Lower lobe of right lung (tissue), 2 donors: ENCODE measurements around the gene GUCY2D. TPM values are rescaled to one million over a fixed set of nuclear protein-coding genes. Genes with fewer than 3 reads are reported as not detected.

ENCODE experiments used
- ATAC-seq, 2 donors: fragments of 200-7000 bp; cut with Tn5 transposase; one replicate each; pipeline ENCODE4 v1.9.1; 2020 to 2022; ENCODE audit warnings: mild to moderate bottlenecking in 2 of 2, moderate library complexity in 2 of 2
- DNase-seq: peaks from one replicate; pipeline ENCODE4 v3.0.0-alpha.2; 2020
- H3K27ac ChIP-seq: fragments of 200-600 bp; one replicate; pipeline ENCODE4 v1.8.0; 2022
- H3K27me3 ChIP-seq: fragments of 200-600 bp; one replicate; pipeline ENCODE4 v1.8.0; 2022; ENCODE audit warnings: low read depth
- H3K36me3 ChIP-seq: fragments of 200-600 bp; one replicate; pipeline ENCODE4 v1.8.0; 2022; ENCODE audit warnings: mild to moderate bottlenecking
- H3K4me1 ChIP-seq: fragments of 200-600 bp; one replicate; pipeline ENCODE4 v1.8.0; 2022
- H3K4me3 ChIP-seq: fragments of 200-600 bp; one replicate; pipeline ENCODE4 v1.8.0; 2022; ENCODE audit warnings: mild to moderate bottlenecking
- H3K9me3 ChIP-seq: fragments of 200-600 bp; one replicate; pipeline ENCODE4 v1.8.0; 2022
- CTCF ChIP-seq: fragments of 200-600 bp; IDR thresholded peaks from one replicate; pipeline ENCODE4 v1.8.0; 2022; ENCODE audit warnings: antibody characterized with exemption, mild to moderate bottlenecking
- intact Hi-C: fragments of 100-400 bp; cut with DNase I; formaldehyde crosslinking; loops from one replicate; pipeline ENCODE4 v1.11.0; 2022
- total RNA-seq: library from RNA; stranded (reverse); fragmentation: NEBNext Ultra II Directional; extraction: Animal tissue kit (Norgen Biotek cat#: 25700); gene quantifications from one replicate; pipeline ENCODE4 v1.2.1, GENCODE V29; 2021
- donor health status: DM: no; HTN: yes; CAD: no; lungs with severe emphysema.

GUCY2D gene
- total RNA-seq, 1 donor from 2014 or later = 3.1 TPM

DNA sequence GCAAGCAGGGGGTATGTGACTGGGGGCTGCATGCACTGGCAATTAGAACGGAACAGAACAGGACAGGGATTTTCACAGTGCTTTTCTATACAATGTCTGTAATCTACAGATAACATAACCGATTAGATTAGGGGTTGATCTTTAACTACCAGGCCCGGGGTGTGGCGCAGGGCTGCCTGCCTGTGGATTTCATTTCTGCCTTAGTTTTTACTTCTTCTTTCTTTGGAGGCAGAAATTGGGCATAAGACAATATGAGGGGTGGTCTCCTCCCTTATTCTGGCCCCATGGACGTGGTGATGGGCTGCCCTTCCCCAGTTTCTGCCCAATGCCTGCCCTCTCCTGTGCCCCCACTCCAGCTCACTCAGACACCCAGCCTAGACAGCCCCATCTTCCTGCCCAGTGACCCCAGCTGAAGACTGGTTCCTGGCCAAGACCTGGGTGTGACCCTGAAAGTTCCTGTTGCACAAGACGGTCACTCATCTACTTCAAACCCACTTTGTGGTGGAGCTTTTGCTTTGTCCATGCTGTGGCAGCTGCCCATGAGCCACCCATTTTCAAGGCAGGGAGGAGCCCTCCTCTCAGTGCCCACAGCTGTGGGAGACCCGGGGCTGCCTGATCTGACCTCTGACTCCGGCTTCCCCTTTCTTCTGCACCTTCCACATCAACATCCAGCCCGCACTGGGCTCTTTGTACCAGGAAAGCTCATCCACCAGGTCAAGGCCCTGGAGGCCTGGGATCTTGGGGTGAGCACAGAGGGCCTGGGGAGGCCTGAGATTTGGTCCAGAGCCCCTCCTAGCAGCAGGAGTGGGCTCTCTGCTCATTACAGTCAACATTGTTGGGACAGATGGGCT lies 66.5 kb downstream of the GUCY2D start:
- Histone ChIP-seq H3K36me3 (no peaks in the 10 kb centered on the region), H3K27ac (peak overlapping the region; percentile 1), H3K4me1 (peaks cover 42% of the 10 kb centered on the region), H3K27me3 (peaks cover 37% of the 10 kb centered on the region), H3K9me3 (no peaks in the 10 kb centered on the region), H3K4me3 (no peak overlapping the region)
- intact Hi-C loops = no loop called here
- DNase-seq (peak; percentile 74), ATAC-seq (peak; percentile 48 to 61)
- no peak for TF ChIP-seq CTCF

DNA sequence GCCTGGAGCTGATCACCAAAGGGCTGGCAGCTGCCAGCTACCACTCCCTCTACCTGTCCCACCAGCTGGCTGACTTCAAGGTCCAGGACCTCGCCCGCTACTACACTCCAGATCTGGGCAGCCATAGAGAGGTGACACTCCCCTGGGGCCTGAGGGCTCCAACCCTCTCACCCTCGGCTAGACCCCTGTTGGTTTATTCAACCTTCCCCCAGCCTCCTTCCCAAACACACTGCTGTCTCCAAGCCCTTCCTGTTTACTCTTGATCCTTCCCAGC lies 67.1 kb downstream of the GUCY2D start:
- ATAC-seq = no peak
- Histone ChIP-seq H3K9me3 (no peaks in the 10 kb centered on the region), H3K4me3 (no peak overlapping the region), H3K27me3 (peaks cover 40% of the 10 kb centered on the region), H3K36me3 (no peaks in the 10 kb centered on the region), H3K4me1 (peaks cover 43% of the 10 kb centered on the region), H3K27ac (no peak overlapping the region)
- intact Hi-C loops = no loop called here
- peak; percentile 37 for DNase-seq
- TF ChIP-seq CTCF = no peak

Other genes with a start within 250 kb of the GUCY2D start
- 46.1 TPM for gene KDM6B, start 168.4 kb upstream of the GUCY2D start, total RNA-seq
- gene TMEM88, start 147.5 kb upstream of the GUCY2D start, total RNA-seq = 12.0 TPM
- 61.5 TPM for gene NAA38, start 145.1 kb upstream of the GUCY2D start, total RNA-seq
- 12.6 TPM for gene CYB5D1, start 144.6 kb upstream of the GUCY2D start, total RNA-seq
- 77.9 TPM for gene CHD3, start 113.8 kb upstream of the GUCY2D start, total RNA-seq
- gene RNF227, start 86.3 kb upstream of the GUCY2D start, total RNA-seq = 7.5 TPM
- 5.2 TPM for gene KCNAB3, start 72.8 kb upstream of the GUCY2D start, total RNA-seq
- gene TRAPPC1, start 70.7 kb upstream of the GUCY2D start, total RNA-seq = 110 TPM
- gene CNTROB, start 70.4 kb upstream of the GUCY2D start, total RNA-seq = 56.2 TPM
- gene ALOX15B, start 36.4 kb downstream of the GUCY2D start, total RNA-seq = 53.5 TPM
- gene ALOX12B, start 85.1 kb downstream of the GUCY2D start, total RNA-seq = not detected
- not detected for gene ALOXE3, start 115.9 kb downstream of the GUCY2D start, total RNA-seq
- 0.21 TPM for gene HES7, start 121.5 kb downstream of the GUCY2D start, total RNA-seq
- gene PER1, start 149.8 kb downstream of the GUCY2D start, total RNA-seq = 252 TPM
- gene VAMP2, start 160.3 kb downstream of the GUCY2D start, total RNA-seq = 77.0 TPM
- 12.9 TPM for gene TMEM107, start 173.8 kb downstream of the GUCY2D start, total RNA-seq
- 7.7 TPM for gene BORCS6, start 187.6 kb downstream of the GUCY2D start, total RNA-seq
- 2.2 TPM for gene AURKB, start 208.0 kb downstream of the GUCY2D start, total RNA-seq
- 57.8 TPM for gene CTC1, start 245.4 kb downstream of the GUCY2D start, total RNA-seq
- 25.3 TPM for gene PFAS, start 246.7 kb downstream of the GUCY2D start, total RNA-seq